LNCAP (cell line): ENCODE data around the gene C5orf34.

Experiments used
- TF ChIP-seq, protein P1 (sequence below): fragments of 450-650 bp; IDR thresholded peaks from 2 replicates; pipeline ENCODE4 v1.5.1; 2017; ENCODE audit warnings: mild to moderate bottlenecking

The C5orf34 gene

DNA sequence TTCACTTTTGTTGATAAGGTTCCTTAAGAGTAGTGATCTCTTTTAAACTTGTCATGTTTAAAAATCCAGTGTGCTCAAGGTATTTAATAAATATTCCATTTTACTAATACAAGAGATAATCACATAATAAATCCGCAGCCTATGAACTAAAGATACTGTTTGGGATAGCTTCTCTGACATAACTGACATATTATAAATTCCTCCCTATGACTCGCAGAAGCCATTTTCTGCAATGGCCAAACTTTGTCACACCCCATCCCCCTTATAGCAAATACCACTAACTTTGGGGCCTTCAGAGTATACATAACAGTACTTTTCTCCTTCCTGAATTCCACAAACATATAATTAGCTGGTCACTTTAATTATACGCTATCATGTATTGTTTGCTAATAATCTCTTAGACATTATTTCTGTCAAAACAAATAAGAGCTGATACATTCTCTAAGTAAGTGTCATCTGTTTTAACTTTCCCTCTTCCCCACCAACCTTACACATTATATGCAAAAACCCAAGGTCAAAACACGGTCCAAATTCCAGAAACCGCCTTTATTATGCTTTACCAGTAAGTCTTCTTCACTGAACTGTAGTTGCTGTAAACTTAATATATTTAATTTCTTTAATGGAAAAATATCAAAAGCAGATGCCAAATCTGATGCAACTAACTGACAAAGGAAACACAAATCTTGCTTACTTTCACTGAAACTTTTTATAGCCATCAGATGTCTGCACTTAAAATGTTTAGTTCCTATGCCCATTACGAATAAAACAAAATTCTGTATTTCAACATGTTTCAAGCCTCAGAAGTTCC lies 32.3 kb downstream of the C5orf34 start:
- TF ChIP-seq, protein P1, sequence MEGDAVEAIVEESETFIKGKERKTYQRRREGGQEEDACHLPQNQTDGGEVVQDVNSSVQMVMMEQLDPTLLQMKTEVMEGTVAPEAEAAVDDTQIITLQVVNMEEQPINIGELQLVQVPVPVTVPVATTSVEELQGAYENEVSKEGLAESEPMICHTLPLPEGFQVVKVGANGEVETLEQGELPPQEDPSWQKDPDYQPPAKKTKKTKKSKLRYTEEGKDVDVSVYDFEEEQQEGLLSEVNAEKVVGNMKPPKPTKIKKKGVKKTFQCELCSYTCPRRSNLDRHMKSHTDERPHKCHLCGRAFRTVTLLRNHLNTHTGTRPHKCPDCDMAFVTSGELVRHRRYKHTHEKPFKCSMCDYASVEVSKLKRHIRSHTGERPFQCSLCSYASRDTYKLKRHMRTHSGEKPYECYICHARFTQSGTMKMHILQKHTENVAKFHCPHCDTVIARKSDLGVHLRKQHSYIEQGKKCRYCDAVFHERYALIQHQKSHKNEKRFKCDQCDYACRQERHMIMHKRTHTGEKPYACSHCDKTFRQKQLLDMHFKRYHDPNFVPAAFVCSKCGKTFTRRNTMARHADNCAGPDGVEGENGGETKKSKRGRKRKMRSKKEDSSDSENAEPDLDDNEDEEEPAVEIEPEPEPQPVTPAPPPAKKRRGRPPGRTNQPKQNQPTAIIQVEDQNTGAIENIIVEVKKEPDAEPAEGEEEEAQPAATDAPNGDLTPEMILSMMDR: no peak

DNA sequence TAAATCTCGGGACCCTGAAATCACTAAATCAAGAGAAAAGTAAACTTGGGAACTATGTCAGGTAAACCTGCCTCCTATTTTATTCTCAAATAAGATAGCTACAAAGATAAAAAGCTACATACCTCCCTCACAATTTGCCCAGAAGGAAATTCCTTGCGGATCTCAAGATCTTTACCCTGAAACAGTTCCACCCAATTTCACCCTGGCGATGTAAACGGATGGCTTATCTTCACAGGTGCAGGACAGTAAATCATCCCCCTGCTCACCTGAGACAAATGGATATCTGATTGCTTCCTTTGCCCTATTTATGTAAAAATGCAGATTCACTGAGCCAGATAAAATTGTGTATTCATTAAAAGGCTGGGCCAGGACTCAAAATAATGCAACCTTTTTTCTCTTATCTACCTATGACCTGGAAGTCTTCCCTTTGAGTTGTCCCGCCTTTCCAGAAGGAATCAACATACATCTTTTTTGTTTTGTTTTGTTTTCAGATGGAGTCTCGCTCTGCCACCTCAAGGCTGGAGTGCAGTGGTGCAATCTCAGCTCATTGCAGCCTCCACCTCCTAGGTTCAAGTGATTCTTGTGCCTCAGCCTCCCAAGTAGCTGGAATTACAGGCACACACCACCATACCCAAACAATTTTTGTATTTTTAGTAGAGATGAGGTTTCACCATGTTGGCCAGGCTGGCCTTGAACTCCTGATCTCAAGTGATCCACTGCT lies 45.1 kb downstream of the C5orf34 start:
- TF ChIP-seq, protein P1: no peak

DNA sequence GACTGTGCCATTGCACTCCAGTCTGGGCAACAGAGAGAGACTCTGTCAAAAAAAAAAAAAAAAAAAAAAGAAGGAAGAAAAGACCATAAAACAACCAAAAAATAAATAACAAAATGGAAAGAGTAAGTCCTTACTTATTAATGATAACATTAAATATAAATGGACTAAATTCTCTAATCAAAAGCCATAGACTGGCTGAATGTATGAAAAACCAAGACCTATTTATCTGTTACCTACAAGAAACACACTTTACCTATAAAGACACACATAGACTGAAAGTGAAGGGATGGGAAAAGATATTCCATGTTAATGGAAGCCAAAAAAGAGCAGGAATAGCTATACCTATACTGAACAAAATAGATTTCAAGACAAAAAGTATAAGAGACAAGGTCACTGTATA lies 47.8 kb downstream of the C5orf34 start:
- TF ChIP-seq, protein P1: no peak

DNA sequence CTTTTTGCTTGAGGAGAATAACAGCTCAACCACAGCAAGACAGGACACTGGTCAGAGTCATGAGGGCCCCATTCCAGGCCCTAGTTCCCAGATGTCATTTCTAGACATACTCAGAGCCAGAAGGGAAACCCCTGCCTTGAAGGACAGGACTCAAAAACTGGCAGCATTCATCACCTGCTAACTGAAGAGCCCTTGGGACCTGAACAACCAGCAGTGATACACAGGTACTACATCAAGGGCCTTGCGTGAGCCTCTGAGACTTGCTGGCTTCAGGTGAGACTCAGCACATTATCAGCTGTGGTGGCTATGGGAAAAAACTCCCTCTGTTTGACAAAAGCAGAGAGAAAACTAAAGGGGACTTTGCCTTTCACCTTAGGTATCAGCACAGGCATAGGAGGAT lies 53.9 kb downstream of the C5orf34 start:
- TF ChIP-seq, protein P1: no peak

DNA sequence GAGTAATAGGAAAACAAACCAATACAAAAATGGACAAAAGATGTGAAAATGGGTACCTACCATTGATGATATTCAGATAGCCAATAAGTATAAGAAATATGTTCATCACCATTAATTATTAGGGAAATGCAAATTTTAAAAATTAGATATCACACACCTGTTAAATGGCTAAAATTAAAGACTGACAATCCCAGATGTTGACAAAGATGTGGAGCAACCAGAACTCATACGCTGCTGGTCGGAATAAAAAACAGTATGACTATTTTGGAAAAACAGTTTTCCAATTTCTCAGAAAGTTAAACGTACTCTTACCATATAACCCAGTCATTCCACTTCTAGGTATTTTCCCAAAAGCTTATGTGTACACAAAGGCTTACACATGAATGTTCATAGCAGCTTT lies 58.4 kb downstream of the C5orf34 start:
- TF ChIP-seq, protein P1: no peak

DNA sequence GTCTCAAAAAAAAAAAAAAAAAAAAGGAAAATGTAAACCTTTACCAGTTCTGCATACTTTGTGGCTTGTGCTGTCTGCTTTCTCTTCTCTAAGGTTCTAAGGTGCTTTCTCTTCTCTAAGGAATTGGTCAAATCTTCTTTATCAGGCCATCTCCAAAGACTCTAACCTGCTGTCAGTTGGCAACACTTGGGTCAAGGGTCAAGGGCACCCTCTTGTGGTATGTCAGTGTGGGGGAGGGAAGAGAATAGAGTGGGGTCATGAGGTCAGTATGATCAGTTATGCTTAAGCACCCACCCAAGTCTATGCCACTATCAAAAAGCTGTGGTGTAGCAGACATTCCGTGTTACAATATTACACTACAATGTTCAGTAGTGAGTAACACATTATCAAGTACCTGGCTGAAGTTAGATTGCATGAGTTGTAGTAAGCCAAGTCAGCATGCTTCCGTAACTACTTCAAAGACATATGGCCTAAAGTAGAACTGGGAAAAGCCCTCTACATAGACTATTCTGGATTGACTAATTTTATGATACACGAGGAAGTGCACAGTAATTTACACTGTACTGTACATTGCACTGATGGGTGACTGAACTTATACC lies 77.8 kb downstream of the C5orf34 start:
- TF ChIP-seq, protein P1: no peak
